ENCODE measurements around the gene PPP1R36. TPM values are rescaled to one million over a fixed set of nuclear protein-coding genes. Genes with fewer than 3 reads are reported as not detected.

PPP1R36 gene
- total RNA-seq, 6 donors from 2014 or later: 0.54 to 2.9 (median 1.4) TPM; not detected in 1

DNA sequence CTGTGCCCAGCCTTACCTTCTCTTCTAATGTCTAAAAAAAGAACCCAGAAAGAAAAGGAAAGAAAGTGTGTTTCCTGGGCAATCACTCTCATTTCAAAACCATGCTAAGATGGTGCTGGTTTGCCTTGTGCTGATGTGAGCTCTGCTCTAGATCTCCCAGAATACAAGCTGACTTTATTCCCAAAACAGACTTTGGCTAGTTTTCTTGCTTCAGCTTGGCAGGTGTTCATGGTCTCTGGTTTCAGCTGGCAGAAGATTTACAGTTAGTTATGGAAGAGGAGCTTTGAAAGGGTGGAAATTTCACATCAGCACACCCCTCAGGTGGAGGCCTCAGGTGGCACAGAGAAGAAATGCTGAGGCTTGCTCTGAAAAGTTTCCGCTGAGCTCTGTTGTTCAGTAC, 34.4 kb downstream of the PPP1R36 start:
- Histone ChIP-seq H3K36me3 (no peaks in the 10 kb centered on the region), H3K4me3 (no peak overlapping the region), H3K27ac (no peak overlapping the region), H3K9me3 (no peaks in the 10 kb centered on the region), H3K27me3 (no peaks in the 10 kb centered on the region), H3K4me1 (no peaks in the 10 kb centered on the region)
- ATAC-seq (ENCODE audit: low FRiP score in 2 of 2) (no peak), DNase-seq (no peak)
- TF ChIP-seq POLR2AphosphoS5 (IDR thresholded peaks at IDR 0.05) (no peak), EP300 (IDR thresholded peaks at IDR 0.05) (no peak), POLR2A (IDR thresholded peaks at IDR 0.05) (no peak)
- TF ChIP-seq, protein P1, sequence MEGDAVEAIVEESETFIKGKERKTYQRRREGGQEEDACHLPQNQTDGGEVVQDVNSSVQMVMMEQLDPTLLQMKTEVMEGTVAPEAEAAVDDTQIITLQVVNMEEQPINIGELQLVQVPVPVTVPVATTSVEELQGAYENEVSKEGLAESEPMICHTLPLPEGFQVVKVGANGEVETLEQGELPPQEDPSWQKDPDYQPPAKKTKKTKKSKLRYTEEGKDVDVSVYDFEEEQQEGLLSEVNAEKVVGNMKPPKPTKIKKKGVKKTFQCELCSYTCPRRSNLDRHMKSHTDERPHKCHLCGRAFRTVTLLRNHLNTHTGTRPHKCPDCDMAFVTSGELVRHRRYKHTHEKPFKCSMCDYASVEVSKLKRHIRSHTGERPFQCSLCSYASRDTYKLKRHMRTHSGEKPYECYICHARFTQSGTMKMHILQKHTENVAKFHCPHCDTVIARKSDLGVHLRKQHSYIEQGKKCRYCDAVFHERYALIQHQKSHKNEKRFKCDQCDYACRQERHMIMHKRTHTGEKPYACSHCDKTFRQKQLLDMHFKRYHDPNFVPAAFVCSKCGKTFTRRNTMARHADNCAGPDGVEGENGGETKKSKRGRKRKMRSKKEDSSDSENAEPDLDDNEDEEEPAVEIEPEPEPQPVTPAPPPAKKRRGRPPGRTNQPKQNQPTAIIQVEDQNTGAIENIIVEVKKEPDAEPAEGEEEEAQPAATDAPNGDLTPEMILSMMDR (IDR thresholded peaks at IDR 0.05): no peak
- 95 to 100% methylated on average over 1 of the region's 1 CpG for WGBS, 2 donors

DNA sequence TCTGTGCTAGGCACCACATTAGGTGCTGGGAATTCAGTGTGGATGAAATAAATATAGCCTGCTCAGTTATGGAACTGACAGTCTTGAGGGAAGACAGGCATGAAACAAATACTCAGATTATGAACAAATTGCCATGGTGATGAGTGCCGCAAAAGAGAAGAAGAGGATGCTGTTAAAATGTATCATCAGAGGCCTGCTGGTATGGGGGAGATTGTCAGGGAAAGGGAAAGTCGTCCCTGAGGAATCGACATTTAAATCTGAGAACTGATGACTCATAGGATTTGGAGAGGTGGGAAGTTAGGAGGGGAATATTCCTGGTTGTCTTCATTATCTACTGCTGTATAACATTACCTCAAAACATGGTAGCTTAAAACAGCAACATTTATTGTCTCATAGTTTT, 42.0 kb downstream of the PPP1R36 start:
- ATAC-seq (ENCODE audit: low FRiP score in 2 of 2) (no peak), DNase-seq (no peak)
- no peak overlapping the region for H3K27ac ChIP-seq
- 89 to 97% methylated on average over 3 of the region's 3 CpGs for WGBS, 2 donors
- no peak overlapping the region for H3K4me3 ChIP-seq
- TF ChIP-seq, protein P1 (IDR thresholded peaks at IDR 0.05): no peak
- TF ChIP-seq POLR2A (IDR thresholded peaks at IDR 0.05) (no peak), POLR2AphosphoS5 (IDR thresholded peaks at IDR 0.05) (no peak), EP300 (IDR thresholded peaks at IDR 0.05) (no peak)
- H3K4me1 ChIP-seq: no peaks in the 10 kb centered on the region
- no peaks in the 10 kb centered on the region for H3K9me3 ChIP-seq
- no peaks in the 10 kb centered on the region for H3K27me3 ChIP-seq
- no peaks in the 10 kb centered on the region for H3K36me3 ChIP-seq

GRCh38 chr14:64594438-64594837, 44.7 kb downstream of the PPP1R36 start:
- no peak overlapping the region for H3K4me3 ChIP-seq
- H3K36me3 ChIP-seq: no peaks in the 10 kb centered on the region
- no peak for TF ChIP-seq EP300 (IDR thresholded peaks at IDR 0.05)
- TF ChIP-seq POLR2AphosphoS5 (IDR thresholded peaks at IDR 0.05): no peak
- no peak for TF ChIP-seq POLR2A (IDR thresholded peaks at IDR 0.05)
- TF ChIP-seq, protein P1 (IDR thresholded peaks at IDR 0.05): no peak
- 60 to 67% methylated on average over 2 of the region's 2 CpGs for WGBS, 2 donors
- H3K27me3 ChIP-seq: no peaks in the 10 kb centered on the region
- no peaks in the 10 kb centered on the region for H3K9me3 ChIP-seq
- DNase-seq (no peak), ATAC-seq (ENCODE audit: low FRiP score in 2 of 2) (no peak)
- no peaks in the 10 kb centered on the region for H3K4me1 ChIP-seq
- no peak overlapping the region for H3K27ac ChIP-seq

GRCh38 chr14:64598404-64598803, 48.6 kb downstream of the PPP1R36 start:
- Histone ChIP-seq H3K36me3 (no peaks in the 10 kb centered on the region), H3K4me3 (no peak overlapping the region), H3K9me3 (no peaks in the 10 kb centered on the region), H3K4me1 (peaks cover 0 to 2% (median 0%) of the 10 kb centered on the region in 4 donors), H3K27me3 (peaks cover 0 to 2% (median 0%) of the 10 kb centered on the region in 4 donors), H3K27ac (no peak overlapping the region)
- no peak for ATAC-seq (ENCODE audit: low FRiP score in 2 of 2)
- TF ChIP-seq, protein P1 (IDR thresholded peaks at IDR 0.05): no peak
- TF ChIP-seq POLR2AphosphoS5 (IDR thresholded peaks at IDR 0.05): no peak
- no peak for TF ChIP-seq POLR2A (IDR thresholded peaks at IDR 0.05)
- TF ChIP-seq EP300 (IDR thresholded peaks at IDR 0.05): no peak
- DNase-seq: no peak
- WGBS, 2 donors: 51 to 68% methylated on average over 4 of the region's 4 CpGs

DNA sequence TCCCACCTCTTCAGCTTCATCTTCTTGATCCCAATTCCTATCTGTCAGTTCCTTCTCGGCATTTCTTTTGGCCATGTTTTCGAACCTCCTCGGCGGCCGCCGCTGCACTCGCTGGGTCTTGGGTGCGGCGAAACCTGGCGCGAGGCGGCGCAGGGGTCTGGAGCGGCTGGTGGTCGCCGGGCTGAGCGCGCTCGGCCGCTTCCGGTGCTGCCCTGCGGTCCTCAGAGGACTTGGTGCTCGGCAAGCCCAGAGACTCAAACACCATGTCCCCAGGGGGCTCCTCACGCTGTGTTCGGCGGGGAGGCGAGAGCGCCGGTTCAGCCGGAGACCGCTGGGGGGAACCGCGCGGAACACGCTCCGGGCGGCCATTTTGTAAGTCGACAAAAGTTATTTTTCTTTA, 51.8 kb downstream of the PPP1R36 start:
- Histone ChIP-seq H3K27ac (no peak overlapping the region), H3K36me3 (no peaks in the 10 kb centered on the region), H3K4me1 (peaks cover 0 to 2% (median 0%) of the 10 kb centered on the region in 4 donors), H3K9me3 (no peaks in the 10 kb centered on the region), H3K4me3 (no peak overlapping the region), H3K27me3 (peaks cover 0 to 2% (median 0%) of the 10 kb centered on the region in 4 donors)
- WGBS, 2 donors: 35 to 55% methylated on average over 33 to 38 of the region's 38 CpGs
- ATAC-seq (ENCODE audit: low FRiP score in 2 of 2): peak in 1 of 2 donors; percentile 10
- peak in 1 of 2 donors; percentile 73 for DNase-seq
- TF ChIP-seq, protein P1 (IDR thresholded peaks at IDR 0.05): no peak

All from upper lobe of left lung (tissue), 6 donors.